Posterior vena cava (tissue), 2 donors: Measurements from ENCODE around the gene RRP9. TPM values are rescaled to one million over a fixed set of nuclear protein-coding genes. Genes with fewer than 3 reads are reported as not detected.

ENCODE experiments used
- DNase-seq: peaks from one replicate; pipeline ENCODE4 v3.0.0-alpha.2; 2020; ENCODE audit warnings: low spot score
- intact Hi-C, 2 donors: fragments of 100-400 bp; cut with DNase I; formaldehyde crosslinking; loops; one replicate each; pipeline versions ENCODE4 v1.14.1 to v1.14.2; 2022 to 2023
- total RNA-seq, 2 donors: library from RNA; stranded (reverse); fragmentation: NEBNext Ultra II Directional; extraction: Animal tissue kit (Norgen Biotek cat#: 25700); gene quantifications; one replicate each; pipeline ENCODE4 v1.2.1, GENCODE V29; 2021
- donor health status: DM: yes; HTN: yes; CAD: no.
- donor health status: DM: yes; HTN: yes; CAD: no.

Gene RRP9
- total RNA-seq, 2 donors from 2014 or later = 13.4 to 14.9 TPM

DNA sequence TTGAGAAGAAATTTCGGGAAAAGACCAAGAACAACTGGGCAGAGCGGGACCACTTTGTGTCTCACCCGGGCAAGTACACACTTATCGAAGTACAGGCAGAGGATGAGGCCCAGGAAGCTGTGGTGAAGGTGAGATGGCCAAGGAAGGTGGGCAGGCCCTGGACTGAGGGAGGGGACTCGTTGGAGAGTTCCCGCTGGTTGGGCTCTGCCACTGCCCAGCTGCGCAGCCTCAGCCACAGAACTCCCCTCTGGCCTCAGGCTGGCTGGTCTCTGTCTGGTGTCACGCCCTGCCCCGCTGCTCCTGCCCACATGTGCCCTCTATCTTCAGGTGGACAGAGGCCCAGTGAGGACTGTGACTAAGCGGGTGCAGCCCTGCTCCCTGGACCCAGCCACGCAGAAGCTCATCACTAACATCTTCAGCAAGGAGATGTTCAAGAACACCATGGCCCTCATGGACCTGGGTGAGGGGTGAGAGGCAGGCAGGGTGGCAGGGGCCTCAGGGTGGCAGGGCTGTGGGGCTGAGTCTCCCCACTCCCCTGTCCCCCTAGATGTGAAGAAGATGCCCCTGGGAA is 2.8 kb upstream of the RRP9 start:
- intact Hi-C loops = no loop called here
- peak; percentile 80 for DNase-seq

DNA sequence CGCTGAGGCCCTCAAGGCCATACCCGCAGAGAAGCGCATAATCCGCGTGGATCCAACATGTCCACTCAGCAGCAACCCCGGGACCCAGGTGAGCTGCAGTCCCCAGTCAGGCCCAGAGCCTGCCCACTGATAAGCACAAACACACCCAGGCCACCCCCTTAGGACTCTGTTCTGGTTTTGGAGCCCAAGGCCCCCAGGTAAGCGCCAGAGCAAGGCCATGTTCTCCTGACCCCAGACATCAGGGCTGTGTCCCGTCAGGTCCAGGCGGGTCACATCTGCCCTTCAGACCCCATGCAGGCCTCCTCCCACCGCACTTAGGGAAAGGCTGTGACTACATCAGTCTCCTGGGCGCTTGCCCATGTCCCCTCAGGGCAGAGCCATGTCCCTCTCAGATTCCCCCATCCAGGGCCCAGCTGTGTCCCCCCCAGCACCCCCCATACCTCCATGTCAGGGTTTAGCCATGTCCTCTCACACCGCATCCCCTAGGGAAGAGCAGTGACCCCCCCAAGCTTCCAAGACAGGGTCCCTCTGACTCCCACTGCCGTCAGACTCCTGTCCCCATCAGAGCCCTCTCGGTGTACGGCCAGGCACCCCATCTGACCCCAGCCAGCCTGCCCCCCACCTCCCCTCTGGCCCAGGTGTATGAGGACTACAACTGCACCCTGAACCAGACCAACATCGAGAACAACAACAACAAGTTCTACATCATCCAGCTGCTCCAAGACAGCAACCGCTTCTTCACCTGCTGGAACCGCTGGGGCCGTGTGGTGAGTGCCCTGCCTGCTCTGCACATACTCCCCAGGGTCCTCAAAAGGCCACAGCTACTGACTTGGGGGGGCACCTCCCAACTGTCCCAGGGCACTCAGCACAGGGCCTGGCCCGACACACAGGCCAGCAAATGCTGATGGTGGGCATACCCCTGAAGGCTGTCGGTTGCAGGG is 2.0 kb upstream of the RRP9 start:
- intact Hi-C loops = no loop called here

DNA sequence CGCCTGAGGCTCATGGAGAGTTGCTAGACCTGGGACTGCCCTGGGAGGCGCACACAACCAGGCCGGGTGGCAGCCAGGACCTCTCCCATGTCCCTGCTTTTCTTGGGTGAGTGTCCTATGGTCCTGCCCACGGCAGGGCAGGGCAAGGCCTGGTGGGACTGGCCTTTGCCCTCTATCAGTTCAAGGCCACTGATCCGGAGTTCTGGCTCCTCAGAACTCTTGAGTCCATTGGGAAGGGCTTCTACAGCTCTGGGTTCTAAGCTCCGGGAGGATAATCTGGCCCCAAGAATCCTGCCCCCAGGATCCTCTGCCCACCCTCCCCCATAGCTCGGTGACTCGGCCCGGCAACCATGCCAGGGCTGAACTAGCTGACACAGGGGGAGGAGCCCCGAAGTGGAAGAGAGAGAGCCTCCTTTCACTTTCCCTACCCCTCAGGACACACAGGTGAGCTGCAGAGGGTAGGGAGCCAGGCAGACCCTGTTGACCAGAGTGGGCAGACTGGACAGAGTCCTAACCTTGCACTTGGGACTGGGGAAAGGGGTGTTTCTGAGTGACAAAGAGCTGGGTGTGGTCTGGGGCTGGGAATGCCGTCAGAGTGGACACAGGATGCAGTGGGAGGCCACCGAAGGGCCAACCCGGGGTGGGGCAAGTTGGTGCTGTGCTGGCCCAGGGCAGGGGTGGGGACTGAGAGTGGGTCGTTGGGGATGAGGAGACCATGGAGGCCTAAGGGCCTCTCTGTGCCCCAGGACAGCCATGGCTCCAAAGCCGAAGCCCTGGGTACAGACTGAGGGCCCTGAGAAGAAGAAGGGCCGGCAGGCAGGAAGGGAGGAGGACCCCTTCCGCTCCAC is 1.1 kb upstream of the RRP9 start:
- peak; percentile 89 for DNase-seq
- intact Hi-C loops = loop anchor here in 1 of 2 donors (1.0 kb wide), 1 partner anchor 35 kb away; no protein-coding TSS in a partner anchor

More for the DNA sequence above, 2.0 kb upstream of the RRP9 start:
- DNase-seq = peak; percentile 79

DNA sequence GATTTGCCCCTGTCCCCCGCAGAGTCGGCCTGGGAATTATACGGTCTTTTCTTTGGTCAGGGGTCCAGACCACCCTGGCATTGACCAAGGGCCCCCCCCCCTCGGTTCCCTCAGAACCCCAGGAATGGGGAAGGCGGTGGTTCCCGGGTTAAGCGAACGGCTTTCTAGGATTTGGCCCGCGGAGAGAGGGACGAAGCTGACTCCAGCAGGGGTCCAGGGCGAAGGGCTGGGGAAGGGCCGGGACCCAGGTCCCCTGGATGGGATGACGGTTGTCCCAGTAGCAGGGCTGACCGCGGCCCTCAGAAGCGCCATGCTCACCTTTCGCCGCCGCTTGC is 274 bp downstream of the RRP9 start:
- intact Hi-C loops = no loop called here
- no peak for DNase-seq

DNA sequence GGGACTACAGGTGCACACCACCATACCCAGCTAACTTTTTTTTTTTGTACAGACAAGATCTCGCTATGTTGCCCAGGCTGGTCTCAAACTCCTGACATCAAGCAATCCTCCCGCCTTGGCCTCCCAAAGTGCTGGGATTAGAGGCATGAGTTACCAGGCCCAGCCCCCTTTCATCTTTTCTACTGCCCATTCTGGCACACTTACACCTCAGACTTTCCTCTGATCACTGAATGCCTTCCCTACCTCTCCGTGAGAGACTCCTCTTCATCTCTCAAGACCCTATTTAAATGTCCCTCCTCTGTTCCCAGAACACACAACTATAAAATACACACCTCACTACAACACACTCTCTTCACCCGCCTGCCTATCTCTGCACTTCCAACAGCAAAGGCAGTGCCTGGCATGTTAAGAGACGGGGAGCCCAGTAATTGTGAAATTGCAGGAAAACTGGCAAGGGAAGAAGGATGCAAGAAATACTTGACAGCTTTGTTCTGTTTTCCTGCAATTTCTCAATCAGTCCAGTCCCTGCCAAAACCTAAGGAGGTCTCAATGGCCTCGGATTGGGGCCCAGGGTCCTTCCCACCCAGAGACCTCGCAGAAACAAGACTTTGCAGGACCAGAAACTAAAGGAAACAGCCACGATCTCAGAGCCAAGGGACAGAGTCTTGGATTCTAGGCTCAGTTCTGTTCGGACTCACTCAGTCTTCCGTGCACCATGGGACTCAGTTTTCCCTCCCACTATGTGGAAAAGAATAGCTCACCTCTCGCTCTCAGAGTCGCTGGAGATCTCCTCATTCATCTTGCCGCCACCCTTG is 849 bp downstream of the RRP9 start:
- intact Hi-C loops = no loop called here
- DNase-seq = peak; percentile 41

DNA sequence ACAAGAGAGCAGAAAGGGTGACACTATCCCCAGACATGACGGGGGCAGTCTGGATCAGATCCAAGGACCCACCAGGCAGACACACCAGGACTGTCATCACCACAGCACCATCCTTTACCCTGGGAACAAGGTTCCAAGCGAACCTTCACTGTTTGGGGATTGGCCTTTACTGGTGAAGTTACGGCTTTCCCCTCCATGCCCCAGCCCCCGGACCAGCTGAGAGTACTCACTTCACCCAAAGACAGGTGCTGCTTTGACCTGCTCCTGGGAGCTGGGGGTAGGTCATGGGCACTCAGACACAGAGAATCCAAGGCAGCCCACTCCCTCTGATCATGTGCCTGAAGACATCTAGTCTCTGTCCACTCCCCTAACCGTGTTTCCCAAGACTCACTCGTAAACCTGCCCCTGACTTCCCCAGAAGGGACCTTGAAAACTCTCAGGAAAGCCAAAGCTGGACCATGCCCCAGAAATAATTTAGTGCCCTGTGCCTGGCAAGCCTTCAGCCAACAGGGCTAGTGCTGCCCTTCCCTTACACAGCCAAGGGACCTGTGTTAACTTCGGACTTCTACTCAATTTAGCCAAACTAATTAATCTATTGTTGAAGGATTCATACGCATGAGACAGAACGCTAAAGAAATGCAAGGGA is 2.8 kb downstream of the RRP9 start:
- DNase-seq = peak; percentile 38
- intact Hi-C loops = no loop called here

DNA sequence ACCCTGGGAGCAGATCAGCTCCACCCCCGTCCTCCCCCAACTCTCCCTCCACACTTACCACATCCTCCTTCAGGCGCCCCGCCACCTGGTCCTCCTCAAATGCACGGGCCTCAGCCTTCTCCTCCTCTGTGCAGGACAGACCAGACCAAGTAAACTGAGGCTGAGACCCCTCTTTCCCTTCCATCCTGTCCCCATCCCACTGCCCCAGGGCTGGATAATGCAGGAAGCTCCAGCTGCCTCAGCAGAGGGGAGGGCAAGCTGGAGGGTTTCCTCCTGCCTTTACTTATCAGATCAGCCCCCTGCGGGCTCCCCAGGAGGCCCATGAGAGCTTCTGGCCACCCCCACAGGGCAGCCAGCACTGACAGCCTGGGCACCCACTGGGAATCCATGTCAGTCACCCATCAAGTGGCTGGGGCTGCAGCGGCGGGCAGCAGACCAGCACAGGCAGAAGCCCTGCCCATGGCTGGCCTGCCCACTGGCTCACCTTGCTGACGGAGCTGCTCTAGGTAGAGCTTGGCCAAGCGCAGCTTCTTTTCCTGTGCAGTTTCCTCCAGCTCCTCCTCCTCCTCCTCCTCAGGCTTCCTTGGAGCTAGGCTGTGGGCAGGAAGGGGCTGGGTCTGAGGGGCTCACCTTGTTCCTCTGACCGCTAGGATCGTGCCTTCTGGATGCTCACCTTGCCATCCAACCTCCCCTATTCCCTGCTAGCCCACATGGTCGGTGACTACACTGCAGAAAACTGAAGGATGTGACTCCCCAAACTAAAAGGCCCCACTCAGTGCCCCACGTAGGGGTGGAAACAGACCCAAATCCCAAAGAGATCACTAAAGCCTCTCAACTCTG is 3.9 kb downstream of the RRP9 start:
- peak; percentile 74 for DNase-seq
- intact Hi-C loops = no loop called here

DNA sequence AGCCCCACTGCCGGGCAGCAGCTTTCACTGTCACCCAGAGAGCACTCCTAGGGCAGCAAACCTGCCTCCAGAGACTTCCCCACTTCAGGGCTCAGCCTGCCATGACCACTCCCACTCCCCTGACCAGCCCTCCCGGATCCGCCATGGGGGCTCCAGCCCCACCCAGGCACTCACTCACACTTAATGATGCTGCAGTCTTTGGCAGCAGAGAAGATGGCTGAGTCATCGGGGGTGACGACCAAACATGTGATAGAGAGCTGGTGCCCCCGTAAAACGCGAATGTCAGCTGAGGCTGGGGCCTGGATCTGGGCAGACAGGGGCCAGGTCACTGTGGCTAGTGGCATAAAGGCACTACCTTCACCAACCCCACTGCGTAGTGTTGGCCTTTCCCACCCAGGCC is 4.7 kb downstream of the RRP9 start:
- intact Hi-C loops = no loop called here
- peak; percentile 62 for DNase-seq

DNA sequence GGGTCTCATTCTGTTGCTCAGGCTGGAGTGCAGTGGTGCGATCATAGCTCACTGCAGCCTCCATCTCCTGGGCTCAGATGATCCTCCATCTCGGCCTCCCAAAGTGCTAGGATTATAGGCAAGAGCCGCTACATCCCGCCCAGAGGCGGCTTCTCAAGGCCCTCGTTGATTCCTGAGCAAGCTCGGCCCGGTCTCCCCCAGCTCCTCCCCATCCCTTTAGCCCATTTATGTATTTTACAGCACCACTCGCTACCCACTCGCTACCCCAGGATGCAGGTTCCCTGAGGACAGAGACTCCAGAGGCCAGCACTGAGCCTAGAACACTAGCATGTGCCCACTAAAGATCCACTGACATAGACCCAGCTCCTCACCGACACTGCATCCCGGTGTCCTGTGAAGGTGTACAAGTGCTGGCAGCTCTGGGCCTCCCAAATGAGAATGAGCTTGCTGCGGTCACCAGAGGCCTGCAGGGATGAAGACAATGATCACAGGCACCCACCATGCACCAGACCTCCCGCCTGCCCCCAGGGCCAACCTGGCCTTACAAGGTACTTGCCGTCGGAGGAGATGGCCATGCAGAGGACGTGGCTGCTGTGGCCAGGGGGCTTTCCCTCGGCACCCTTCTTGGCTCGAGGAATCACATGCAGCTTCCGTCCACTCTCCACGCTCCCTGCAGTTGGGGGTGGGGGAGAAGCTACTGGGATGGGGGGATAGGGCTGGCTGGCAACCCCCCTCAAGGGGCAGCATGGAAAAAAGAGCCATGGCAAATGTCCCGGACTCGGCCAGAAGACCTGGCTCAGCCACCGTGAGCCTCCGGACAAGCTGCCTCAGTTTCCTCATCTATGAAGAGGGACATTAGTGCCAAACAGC is 5.6 kb downstream of the RRP9 start:
- DNase-seq = peak; percentile 69
- intact Hi-C loops = no loop called here

DNA sequence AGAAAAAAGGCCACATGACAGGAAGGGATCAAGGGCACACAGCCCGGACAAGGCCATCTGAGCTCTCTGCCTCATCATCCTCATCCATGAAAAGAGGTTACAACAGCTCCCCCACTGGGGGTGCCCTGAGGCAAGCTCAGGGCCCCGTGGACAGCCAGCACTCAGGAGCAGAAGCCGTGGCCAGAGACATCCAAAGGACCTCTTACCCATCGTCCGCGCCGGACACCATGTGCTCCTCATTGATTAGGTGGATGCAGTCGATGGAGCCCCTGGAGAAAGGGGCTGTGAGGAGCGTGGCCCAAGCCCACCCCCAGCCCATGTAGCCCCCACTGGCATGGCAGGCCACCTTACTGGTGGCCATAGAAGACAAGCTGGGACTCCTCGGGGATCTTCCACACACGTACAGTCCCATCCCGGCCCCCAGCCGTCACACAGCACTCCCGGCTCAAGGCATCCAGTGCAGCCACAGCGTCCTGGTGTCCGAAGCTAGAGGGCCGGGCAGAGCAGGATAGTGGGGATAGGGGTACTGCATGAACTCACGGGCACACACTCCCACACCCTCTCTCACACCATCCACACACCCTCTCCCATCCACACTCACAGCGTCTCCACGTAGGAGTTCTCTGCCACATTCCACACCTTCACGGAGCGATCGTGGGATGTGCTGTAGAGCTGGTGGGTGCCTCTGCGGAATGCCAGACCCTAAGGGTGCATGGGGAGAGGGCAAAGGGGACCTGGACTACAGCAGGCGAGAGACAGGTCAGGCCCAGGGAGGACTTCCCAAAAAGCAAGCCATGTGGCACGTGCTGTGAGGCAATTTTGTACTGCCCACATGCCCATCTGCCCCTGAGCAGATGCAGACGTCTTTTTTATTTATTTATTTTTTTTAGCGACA is 6.5 kb downstream of the RRP9 start:
- peak; percentile 76 for DNase-seq

DNA sequence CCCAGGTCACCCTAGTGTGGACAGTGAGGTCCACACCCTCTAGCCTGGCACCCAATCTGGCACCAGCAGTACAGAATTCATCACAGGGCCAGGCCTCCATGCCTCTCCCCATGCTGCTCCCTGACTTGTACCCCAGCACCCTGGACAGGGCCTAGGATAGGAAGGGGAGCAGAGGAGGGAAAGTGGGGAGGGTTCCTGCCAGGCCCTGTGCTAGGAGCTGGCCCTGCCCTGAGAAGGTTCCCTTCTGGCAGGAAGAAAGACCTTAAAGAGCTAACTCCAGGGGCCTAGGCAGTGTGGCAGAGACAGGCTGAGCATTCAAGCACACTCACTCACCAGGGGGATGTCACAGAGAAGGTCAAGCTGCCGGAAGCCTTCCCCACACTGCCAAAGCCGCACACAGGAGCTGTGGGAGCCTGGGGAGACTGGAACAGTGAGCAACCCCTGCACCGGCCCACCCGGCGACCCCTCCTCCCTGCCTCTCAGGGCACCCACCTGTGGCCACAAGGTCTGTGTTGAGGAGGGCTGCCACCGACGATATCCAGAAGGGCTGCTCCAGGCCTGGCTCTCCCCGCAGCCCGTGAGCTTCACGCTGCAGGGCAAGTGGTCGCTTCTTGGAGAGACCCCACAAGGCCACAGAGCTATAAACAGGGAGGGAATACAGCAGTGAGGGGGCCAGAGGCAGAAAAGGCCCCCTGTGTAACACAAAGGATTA is 7.4 kb downstream of the RRP9 start:
- intact Hi-C loops = no loop called here
- DNase-seq = peak; percentile 69

More for the DNA sequence above, 6.5 kb downstream of the RRP9 start:
- intact Hi-C loops = no loop called here

DNA sequence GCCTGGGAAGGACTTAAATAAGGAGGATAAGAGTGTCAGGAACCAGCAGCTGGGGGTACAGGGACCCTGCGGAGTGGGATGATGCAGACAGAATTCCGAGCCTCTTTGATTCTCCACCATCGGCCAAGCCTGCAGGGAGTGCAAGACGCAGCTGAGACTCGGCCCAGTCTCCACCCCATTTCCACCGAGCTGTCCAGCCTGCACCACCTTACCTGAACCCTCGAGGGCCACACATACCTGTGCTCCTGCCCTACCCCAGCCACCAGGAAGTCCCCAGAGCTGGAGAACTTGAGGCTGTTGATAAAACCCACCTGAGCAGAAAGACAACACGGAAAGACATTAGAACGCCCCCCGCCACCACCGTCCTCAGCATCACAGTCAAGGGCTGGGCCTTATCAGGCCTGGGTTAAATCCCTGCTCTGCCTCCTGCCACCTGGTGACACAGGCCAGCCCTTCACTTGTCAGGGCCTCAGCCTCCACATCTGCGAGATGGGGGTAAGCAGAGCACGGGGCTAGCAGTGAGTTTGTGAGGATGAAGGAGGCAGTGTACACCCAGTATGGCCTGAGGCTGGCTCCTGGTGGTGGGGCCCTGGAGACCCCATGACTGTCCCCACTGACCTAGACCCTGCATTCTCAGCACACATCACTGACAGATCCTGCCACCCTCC is 8.1 kb downstream of the RRP9 start:
- no peak for DNase-seq
- intact Hi-C loops = no loop called here

DNA sequence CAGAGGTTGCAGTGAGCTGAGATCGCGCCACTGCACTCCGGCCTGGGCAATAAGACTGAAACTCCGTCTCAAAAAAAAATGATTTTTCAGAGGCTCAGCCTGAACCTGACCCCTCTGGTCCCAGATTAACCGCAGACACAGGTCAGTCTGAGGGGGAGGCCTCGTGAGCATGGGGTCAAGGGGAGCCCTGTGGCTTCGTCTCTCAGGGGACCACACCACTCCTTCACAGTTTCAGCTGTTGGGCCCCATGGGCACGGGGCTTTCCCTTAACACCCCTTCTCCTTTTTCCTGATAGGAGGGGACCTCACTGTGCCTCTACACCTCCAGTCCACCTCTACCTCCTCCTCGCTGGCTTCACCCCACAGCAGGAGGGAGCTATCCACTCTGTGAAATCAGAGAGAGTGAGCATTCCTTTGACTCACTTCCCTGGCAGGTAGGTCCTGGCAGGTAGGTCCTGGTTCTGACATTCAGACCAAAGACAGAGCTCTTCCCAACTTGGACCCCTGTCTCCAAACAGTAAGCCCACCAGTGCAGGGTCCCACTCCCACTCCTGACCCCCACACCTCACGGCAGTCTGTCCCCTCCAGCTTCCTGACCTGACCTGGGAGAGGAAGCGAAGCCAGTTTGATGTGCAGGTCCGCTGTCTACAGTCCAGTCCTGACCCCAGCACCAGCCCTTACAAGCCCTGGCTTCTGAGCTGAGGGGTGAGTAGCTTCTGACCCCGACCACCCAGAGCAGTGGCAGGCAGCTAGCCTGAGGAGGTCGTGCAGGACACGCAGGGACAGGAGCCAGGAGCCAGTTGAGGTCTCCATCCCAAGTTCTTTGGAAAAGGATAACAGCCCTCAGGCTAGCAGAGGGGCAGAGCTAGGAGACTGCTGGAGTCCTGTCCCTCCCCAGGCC is 9.0 kb downstream of the RRP9 start:
- intact Hi-C loops = no loop called here
- DNase-seq = no peak

DNA sequence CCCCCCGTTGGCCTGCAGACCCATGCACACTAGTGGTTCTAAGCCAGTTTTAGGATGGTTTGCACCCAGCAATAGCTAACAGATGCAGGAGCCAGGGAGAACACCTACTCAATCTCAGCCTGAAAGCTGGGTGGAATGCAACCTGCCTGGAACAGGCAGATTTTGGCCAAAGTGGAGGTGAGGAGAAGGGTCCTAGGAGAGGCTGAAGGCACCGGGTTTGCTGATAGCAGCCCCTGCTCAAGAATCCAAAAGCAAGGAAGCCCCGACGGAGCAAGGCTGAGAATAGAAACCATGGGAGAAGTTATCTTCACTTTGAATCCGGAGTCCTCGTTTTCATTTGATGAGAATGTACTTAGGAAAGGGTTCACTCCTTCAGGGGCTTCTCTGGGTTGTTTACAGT is 9.9 kb downstream of the RRP9 start:
- intact Hi-C loops = no loop called here
- DNase-seq = no peak
